ENCODE results near the gene GAREM2.

GAREM2 gene

GRCh38 chr2:26224095-26224494 lies 51.2 kb downstream of the GAREM2 start:
- no peaks in the 10 kb centered on the region for H3K27me3 ChIP-seq (ENCODE audit: insufficient read depth, poor library complexity, severe bottlenecking)
- TF ChIP-seq CTCF (IDR thresholded peaks at IDR 0.05; ENCODE audit: insufficient read depth, low read length) (no peak), REST (IDR thresholded peaks at IDR 0.05; ENCODE audit: insufficient replicate concordance, low read depth) (no peak), POLR2AphosphoS5 (IDR thresholded peaks at IDR 0.05; ENCODE audit: low read depth) (no peak), GABPA (IDR thresholded peaks at IDR 0.05; ENCODE audit: low read depth) (no peak), SPI1 (IDR thresholded peaks at IDR 0.05; ENCODE audit: borderline replicate concordance, low read depth) (no peak)
- no peak overlapping the region for H3K4me3 ChIP-seq (replicated peaks; ENCODE audit: insufficient read depth, low read length)
- no peak for DNase-seq (ENCODE audit: low read depth in 1 of 2, low spot score in 1 of 2)
- H3K27ac ChIP-seq (replicated peaks): no peak overlapping the region

- H3K4me3 ChIP-seq (replicated peaks; ENCODE audit: insufficient read depth, low read length): no peak overlapping the region
- H3K27me3 ChIP-seq (ENCODE audit: insufficient read depth, poor library complexity, severe bottlenecking): no peaks in the 10 kb centered on the region
- DNase-seq (ENCODE audit: low read depth in 1 of 2, low spot score in 1 of 2): no peak
These were observed 56.7 kb downstream of the GAREM2 start for GRCh38 chr2:26229595-26229994.

GRCh38 chr2:26230806-26231205 lies 57.9 kb downstream of the GAREM2 start:
- TF ChIP-seq REST (IDR thresholded peaks at IDR 0.05; ENCODE audit: insufficient replicate concordance, low read depth): no peak
- TF ChIP-seq POLR2AphosphoS5 (IDR thresholded peaks at IDR 0.05; ENCODE audit: low read depth): no peak
- no peak for TF ChIP-seq SPI1 (IDR thresholded peaks at IDR 0.05; ENCODE audit: borderline replicate concordance, low read depth)
- no peak for TF ChIP-seq GABPA (IDR thresholded peaks at IDR 0.05; ENCODE audit: low read depth)
- TF ChIP-seq CTCF (IDR thresholded peaks at IDR 0.05; ENCODE audit: insufficient read depth, low read length): no peak
- H3K4me3 ChIP-seq (replicated peaks; ENCODE audit: insufficient read depth, low read length): no peak overlapping the region
- DNase-seq (ENCODE audit: low read depth in 1 of 2, low spot score in 1 of 2): no peak
- no peak overlapping the region for H3K27ac ChIP-seq (replicated peaks)
- H3K27me3 ChIP-seq (ENCODE audit: insufficient read depth, poor library complexity, severe bottlenecking): no peaks in the 10 kb centered on the region

More at GRCh38 chr2:26229595-26229994, 56.7 kb downstream of the GAREM2 start:
- H3K27ac ChIP-seq (replicated peaks): no peak overlapping the region
- TF ChIP-seq POLR2AphosphoS5 (IDR thresholded peaks at IDR 0.05; ENCODE audit: low read depth) (no peak), GABPA (IDR thresholded peaks at IDR 0.05; ENCODE audit: low read depth) (no peak), CTCF (IDR thresholded peaks at IDR 0.05; ENCODE audit: insufficient read depth, low read length) (no peak), SPI1 (IDR thresholded peaks at IDR 0.05; ENCODE audit: borderline replicate concordance, low read depth) (no peak), REST (IDR thresholded peaks at IDR 0.05; ENCODE audit: insufficient replicate concordance, low read depth) (no peak)
